Endothelial cell of umbilical vein (primary cell): ENCODE measurements around the gene KIF1C. TPM values are rescaled to one million over a fixed set of nuclear protein-coding genes. Genes with fewer than 3 reads are reported as not detected.

ENCODE experiments used
- BruUV-seq: library from RNA; stranded (reverse); fragments of 400-500 nt; replicated peaks from 2 replicates; lab custom pipeline; 2021; lab: Mats Ljungman, UMichigan
- CTCF ChIA-PET: fragments of 300-600, 350-600 bp; sonication (Branson Sonifier 250); formaldehyde crosslinking; loops from one replicate; lab custom pipeline; 2021; ENCODE audit warnings: antibody characterized with exemption, inconsistent platforms; lab: Charles Lee
- POLR2A ChIA-PET: fragments of 300-600, 350-600 bp; sonication (Branson Sonifier 250); formaldehyde crosslinking; loops from one replicate; lab custom pipeline; 2021; ENCODE audit warnings: antibody characterized with exemption, inconsistent platforms; lab: Charles Lee
- DNase-seq: peaks from one replicate; pipeline ENCODE4 v3.0.0-alpha.2; 2011; ENCODE audit warnings: low read depth, low spot score
- FAIRE-seq: peaks from 2 replicates; lab custom pipeline; 2011; peaks lifted over from hg19 to GRCh38; lab: Jason Lieb, UNC
- H2AFZ ChIP-seq: 2 replicates; pipeline ENCODE4 v1.6.0; 2012; ENCODE audit warnings: low read depth, low read length, control low read depth, inconsistent platforms
- H3K27ac ChIP-seq: 2 replicates; pipeline ENCODE4 v1.5.1; 2011; ENCODE audit warnings: low read depth, mild to moderate bottlenecking, control low read depth, low read length, moderate library complexity; ENCODE audit not compliant: insufficient read depth
- H3K27me3 ChIP-seq, 2 experiments: 2 replicates each; pipeline versions ENCODE4 v1.6.0 to v1.6.1; 2011; ENCODE audit warnings: low read length in 2 of 2, mixed read lengths in 1 of 2; ENCODE audit not compliant: control insufficient read depth in 2 of 2, insufficient read depth in 2 of 2
- H3K36me3 ChIP-seq, 2 experiments: 2 replicates in 1 of 2; 3 replicates in 1 of 2; pipeline ENCODE4 v1.5.1; 2011; ENCODE audit warnings: low read length in 2 of 2, mild to moderate bottlenecking in 1 of 2, moderate library complexity in 1 of 2; ENCODE audit not compliant: control insufficient read depth in 2 of 2, insufficient read depth in 2 of 2; ENCODE audit errors: extremely low read depth in 1 of 2
- H3K4me1 ChIP-seq: 3 replicates; pipeline ENCODE4 v1.5.1; 2011; ENCODE audit warnings: mild to moderate bottlenecking, low read length; ENCODE audit not compliant: control insufficient read depth, insufficient read depth; ENCODE audit errors: extremely low read depth
- H3K4me2 ChIP-seq: 2 replicates; pipeline ENCODE4 v1.6.1; 2011; ENCODE audit warnings: low read length, control low read depth, mixed read lengths; ENCODE audit not compliant: insufficient read depth
- H3K4me3 ChIP-seq, 3 experiments: fragments of 200-600 bp in 1 of 3; sonication (generic), shearing (Covaris generic) in 1 of 3; replicated peaks in 1 of 3; 2 replicates each; pipeline ENCODE4 v1.5.1; 2011 to 2016; ENCODE audit warnings: control low read depth in 3 of 3, low read length in 3 of 3, mild to moderate bottlenecking in 2 of 3, inconsistent platforms in 1 of 3, low read depth in 1 of 3, moderate library complexity in 1 of 3; ENCODE audit not compliant: insufficient read depth in 1 of 3
- H3K79me2 ChIP-seq: 2 replicates; pipeline ENCODE4 v1.6.0; 2012; ENCODE audit warnings: low read length, inconsistent platforms; ENCODE audit not compliant: control insufficient read depth, insufficient read depth
- H3K9ac ChIP-seq: replicated peaks from 2 replicates; pipeline ENCODE3; 2011; ENCODE audit warnings: low read length, control low read depth; ENCODE audit not compliant: insufficient read depth; ENCODE audit errors: extremely low read depth
- H3K9me1 ChIP-seq: replicated peaks from 3 replicates; pipeline ENCODE4 v1.6.0; 2011; ENCODE audit warnings: mild to moderate bottlenecking, low read length; ENCODE audit not compliant: control insufficient read depth, insufficient read depth; ENCODE audit errors: extremely low read depth
- H3K9me3 ChIP-seq: replicated peaks from 2 replicates; pipeline ENCODE4 v1.5.1; 2012; ENCODE audit warnings: low read length, inconsistent platforms; ENCODE audit not compliant: control insufficient read depth, insufficient read depth
- H4K20me1 ChIP-seq: replicated peaks from 2 replicates; pipeline ENCODE3; 2011; ENCODE audit warnings: mild to moderate bottlenecking, low read length; ENCODE audit not compliant: control insufficient read depth, insufficient read depth; ENCODE audit errors: extremely low read depth
- EZH2 ChIP-seq: IDR thresholded peaks from 2 replicates; pipeline ENCODE4 v1.6.1; 2012; ENCODE audit warnings: borderline replicate concordance, low read depth, mild to moderate bottlenecking, moderate library complexity, low read length, inconsistent platforms; ENCODE audit not compliant: severe bottlenecking
- FOS ChIP-seq: IDR thresholded peaks from 2 replicates; pipeline ENCODE4 v1.6.1; 2011; ENCODE audit warnings: mild to moderate bottlenecking, low read length, moderate library complexity, borderline replicate concordance; ENCODE audit not compliant: insufficient read depth
- GATA2 ChIP-seq: IDR thresholded peaks from 2 replicates; pipeline ENCODE4 v1.7.0; 2011; ENCODE audit warnings: low read depth, mild to moderate bottlenecking, moderate library complexity, mixed read lengths, low read length; ENCODE audit not compliant: insufficient read length, insufficient read depth
- MAX ChIP-seq: IDR thresholded peaks from 2 replicates; pipeline ENCODE4 v1.6.1; 2011; ENCODE audit not compliant: insufficient read depth, insufficient read length
- POLR2AphosphoS5 ChIP-seq: IDR thresholded peaks from 2 replicates; pipeline ENCODE4 v1.6.1; 2012; ENCODE audit warnings: low read depth, mild to moderate bottlenecking, control low read depth, low read length, moderate library complexity; ENCODE audit not compliant: insufficient read depth
- dilution Hi-C: fragments of 300-500 bp; cut with MboI; formaldehyde crosslinking; loops from one replicate; pipeline ENCODE4 v1.15.0; 2019; ENCODE audit warnings: low sequenced_read_pairs; ENCODE audit not compliant: extremely low pct_ligation_motif_present
- intact Hi-C: fragments of 100-400 bp; cut with micrococcal nuclease; formaldehyde crosslinking; loops from one replicate; pipeline ENCODE4 v1.10.0; 2022
- polyA plus RNA-seq, 4 experiments: library from polyadenylated mRNA; depleted of rRNA in 3 of 4; stranded (reverse) in 3 of 4; unstranded in 1 of 4; fragments of >200 nt; gene quantifications; 2 replicates each; pipeline versions ENCODE4 v1.2.1 to v1.2.3, GENCODE V29; 2011 to 2012; ENCODE audit warnings: missing spikeins in 1 of 4
- total RNA-seq: library from RNA; stranded (reverse); gene quantifications from 2 replicates; pipeline ENCODE4 v1.2.3, GENCODE V29; 2021

Gene KIF1C
- total and polyA plus RNA-seq, 2 donors (not counting 3 experiments of a cell fraction or from before 2014, with no cell fraction given), result 33.6 to 171 TPM

- Histone ChIP-seq H3K36me3 (peaks cover 7 to 13% of the 10 kb centered on the region in 2 experiments), H3K4me3 (peak overlapping the region; percentile 7 to 99 (median 81)), H3K27ac (peak overlapping the region; percentile 90), H3K27me3 (no peaks in the 10 kb centered on the region), H3K9me3 (no peaks in the 10 kb centered on the region), H3K9ac (peak overlapping the region; percentile 58), H4K20me1 (no peaks in the 10 kb centered on the region), H3K4me1 (peaks cover 45% of the 10 kb centered on the region), H3K9me1 (no peaks in the 10 kb centered on the region), H3K4me2 (peak overlapping the region; percentile 88), H3K79me2 (peaks cover 38% of the 10 kb centered on the region), H2AFZ (peak overlapping the region; percentile 49)
- POLR2A ChIA-PET, result interaction anchor here (3.1 kb wide), 1 partner anchor 18 kb away, joined by 15 read pairs; the partner anchor contains the start of gene SPAG7
- CTCF ChIA-PET, result interaction anchor here (1.5 to 2.8 kb wide), 2 partner anchors 18 to 41 kb away, joined by 5 to 12 read pairs; partner anchors contain the start of gene SPAG7
- TF ChIP-seq EZH2, result no peak
- peak; percentile 33 for TF ChIP-seq FOS
- TF ChIP-seq GATA2, result no peak
- TF ChIP-seq MAX, result no peak
- peak; percentile 42 for TF ChIP-seq POLR2AphosphoS5
- dilution Hi-C loops, result no loop called here
- BruUV-seq, result no TSS peak
- DNase-seq (peak; percentile 42), FAIRE-seq (peak; percentile 62)
- intact Hi-C loops, result loop anchor here (2.0 kb wide), 1 partner anchor 41 kb away; no protein-coding TSS in a partner anchor
These were observed 48.3 kb upstream of the KIF1C start for GRCh38 chr17:4949321-4950074.
